Stimulated activated CD4-positive, alpha-beta T cell treated with anti-CD3 and anti-CD28 coated beads, Interleukin-1b, Interleukin-23, amount 100 ng/mL, for 24 hours (primary cell): ENCODE data around the gene WASF3.

Experiments used
- DNase-seq, 4 experiments: peaks; one replicate each; pipeline ENCODE4 v3.0.0-alpha.2; 2020; ENCODE audit warnings: low read depth in 4 of 4, low spot score in 1 of 4

WASF3 gene

GRCh38 chr13:26589226-26589625 is 31.7 kb downstream of the WASF3 start:
- DNase-seq = no peak

- no peak for DNase-seq
These were observed 32.3 kb downstream of the WASF3 start for GRCh38 chr13:26589754-26590153.

DNA sequence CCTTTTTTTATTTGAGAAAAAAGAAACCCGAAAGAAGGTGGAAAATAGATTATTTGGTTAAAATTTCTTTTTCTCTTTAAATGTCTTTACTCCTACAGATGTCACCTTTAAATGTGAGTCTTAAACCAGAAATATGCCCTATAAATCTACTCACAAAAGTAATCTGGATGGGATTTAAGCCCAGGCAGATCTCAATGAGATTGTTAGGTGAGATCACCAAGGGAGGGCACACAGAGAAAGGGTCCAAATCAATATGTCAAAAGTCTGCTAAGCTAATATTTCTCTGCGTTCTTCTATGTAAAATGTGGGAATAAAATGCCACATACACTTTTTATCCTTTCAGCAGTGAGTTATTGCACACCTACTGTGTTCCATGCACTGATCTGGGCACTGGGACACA is 32.9 kb downstream of the WASF3 start:
- DNase-seq = no peak

GRCh38 chr13:26590951-26591350 is 33.5 kb downstream of the WASF3 start:
- no peak for DNase-seq

- DNase-seq = no peak
These were observed 34.2 kb downstream of the WASF3 start for GRCh38 chr13:26591672-26592071.

DNA sequence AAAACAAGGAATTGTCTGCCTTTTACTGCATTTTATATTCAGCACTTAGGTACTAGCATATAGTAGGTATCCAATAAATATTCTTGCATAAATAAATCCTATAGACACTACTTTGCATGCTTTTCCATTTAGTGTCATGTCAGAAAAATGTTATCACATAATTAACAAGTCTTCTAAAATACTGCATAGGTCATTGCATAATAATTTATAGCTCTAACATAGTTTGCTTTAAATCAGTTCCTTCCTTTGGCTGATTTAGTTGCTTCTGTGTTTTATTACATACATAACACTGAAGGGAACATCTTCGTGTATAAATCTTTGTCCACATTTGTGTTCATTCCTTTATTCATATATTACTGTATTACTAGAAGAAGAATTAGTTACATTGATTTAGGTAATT is 36.2 kb downstream of the WASF3 start:
- DNase-seq = no peak

- no peak for DNase-seq
These were observed 36.9 kb downstream of the WASF3 start for GRCh38 chr13:26594363-26594762.

- DNase-seq = no peak
These were observed 39.0 kb downstream of the WASF3 start for GRCh38 chr13:26596458-26596857.

DNA sequence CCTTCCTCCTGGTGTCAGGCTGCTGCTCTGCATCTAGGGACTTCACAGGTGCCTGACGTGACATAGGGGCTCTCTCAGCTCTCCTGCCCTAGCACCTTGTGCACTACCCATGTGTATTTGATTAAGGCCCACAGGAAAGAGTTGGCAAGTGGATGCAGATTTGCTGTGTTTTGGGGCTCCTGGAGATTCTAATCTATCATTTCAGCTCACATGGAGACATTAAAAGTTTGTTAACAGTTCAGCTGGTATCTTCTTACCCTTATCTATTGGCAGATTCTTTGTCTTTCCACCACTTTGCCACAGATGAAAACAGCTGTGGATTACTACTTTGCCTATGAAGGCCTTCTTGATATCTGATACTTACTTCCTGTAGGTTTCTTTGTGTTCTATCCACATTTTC is 41.9 kb downstream of the WASF3 start:
- no peak for DNase-seq

DNA sequence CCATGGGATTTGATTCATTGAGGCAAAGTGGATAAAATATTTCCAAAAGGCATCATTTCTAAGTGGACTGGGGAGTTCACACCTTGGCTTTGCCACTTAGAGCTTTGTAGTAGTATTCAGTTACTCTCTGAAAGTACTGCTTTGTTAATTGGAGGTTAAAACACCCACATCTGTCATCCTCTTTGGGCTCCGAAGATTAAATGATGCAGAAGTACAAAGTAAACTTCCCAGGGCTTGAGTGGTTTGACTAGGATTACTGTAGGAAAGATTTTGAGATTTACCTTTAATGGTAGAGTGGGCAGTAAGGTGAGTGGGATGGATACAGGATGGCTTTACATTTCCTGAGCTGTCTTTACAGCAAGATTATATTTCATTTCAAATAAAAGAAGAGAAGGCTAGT is 42.4 kb downstream of the WASF3 start:
- DNase-seq = no peak

DNA sequence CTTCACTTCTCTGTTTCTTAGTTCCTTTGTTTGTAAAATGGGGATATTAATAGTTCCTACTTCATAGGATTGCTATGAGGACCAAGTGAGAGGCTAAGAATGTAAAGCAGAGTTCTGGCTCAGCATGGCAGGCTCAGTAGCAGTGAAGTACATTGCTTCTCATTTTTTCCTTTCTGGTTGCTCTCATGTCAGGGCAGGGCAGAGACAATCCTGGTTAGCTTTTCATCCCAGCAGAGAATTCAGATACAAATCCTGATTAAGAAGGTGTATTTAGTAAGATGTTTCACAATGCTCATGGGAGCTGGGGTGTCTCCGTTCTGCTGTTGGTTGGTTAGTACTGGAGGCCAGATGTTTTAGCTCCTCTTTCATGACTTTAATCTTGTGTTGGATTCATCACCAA is 42.9 kb downstream of the WASF3 start:
- DNase-seq = no peak

GRCh38 chr13:26601669-26602068 is 44.2 kb downstream of the WASF3 start:
- DNase-seq = no peak

DNA sequence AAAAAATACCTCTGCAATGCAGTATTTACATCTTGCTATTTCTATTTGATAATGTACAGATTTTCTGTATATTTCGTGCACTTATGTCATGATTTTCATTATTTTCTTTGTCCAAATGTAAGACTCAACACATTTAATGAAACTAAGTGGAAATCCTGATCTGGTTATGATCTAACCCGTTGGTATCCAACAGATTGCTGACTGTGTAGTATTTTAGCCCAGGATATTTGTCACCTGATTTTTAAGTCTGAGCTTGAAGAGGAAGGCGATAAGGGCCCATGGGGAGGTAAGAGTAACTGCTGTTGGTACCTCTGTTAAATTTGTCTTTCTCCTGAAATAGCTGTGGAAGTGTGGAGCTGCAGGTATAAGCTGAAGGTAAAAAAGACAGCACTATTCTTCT is 45.3 kb downstream of the WASF3 start:
- no peak for DNase-seq

- DNase-seq = no peak
These were observed 47.5 kb downstream of the WASF3 start for GRCh38 chr13:26604784-26605545.

GRCh38 chr13:26605845-26606244 is 48.4 kb downstream of the WASF3 start:
- DNase-seq = no peak

DNA sequence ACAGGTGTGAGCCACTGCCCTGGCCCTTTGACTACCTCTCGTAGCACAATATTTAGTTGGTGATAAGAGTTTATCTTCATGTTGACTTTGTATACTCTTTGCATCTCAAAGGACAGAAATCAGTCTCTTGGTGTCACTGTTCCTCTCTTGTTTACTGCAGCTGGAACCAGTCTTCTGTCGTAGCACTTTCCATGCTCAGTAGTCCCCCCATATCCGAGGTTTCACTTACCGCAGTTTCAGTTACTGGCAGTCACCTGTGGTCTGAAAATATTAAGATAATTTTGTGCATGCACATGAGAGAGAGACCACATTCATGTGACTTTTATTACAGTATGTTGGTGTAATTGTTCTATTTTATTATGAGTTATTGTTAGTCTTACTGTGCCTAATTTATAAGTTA is 49.1 kb downstream of the WASF3 start:
- no peak for DNase-seq

- no peak for DNase-seq
These were observed 57.2 kb downstream of the WASF3 start for GRCh38 chr13:26614721-26615120.

GRCh38 chr13:26616126-26616525 is 58.6 kb downstream of the WASF3 start:
- DNase-seq = no peak

DNA sequence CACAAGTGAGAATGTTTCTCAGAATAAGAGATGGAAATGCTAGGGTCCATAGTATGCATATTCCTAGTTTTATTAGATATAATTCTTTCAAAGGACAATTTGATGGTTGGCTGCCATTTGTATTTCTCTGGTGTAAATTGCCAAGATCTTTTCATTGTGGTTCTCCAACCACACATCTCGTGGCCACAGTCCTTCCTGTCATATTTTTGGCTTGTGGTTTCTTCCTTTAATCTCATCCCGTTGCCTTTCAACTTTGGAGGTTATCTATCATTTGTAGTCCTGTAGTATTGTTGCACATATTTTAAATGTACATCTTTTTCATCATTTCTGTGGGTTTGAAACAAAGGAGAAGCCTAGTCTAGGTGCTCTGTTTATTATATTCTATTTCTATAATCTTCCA is 61.2 kb downstream of the WASF3 start:
- DNase-seq = no peak

GRCh38 chr13:26619358-26619757 is 61.9 kb downstream of the WASF3 start:
- DNase-seq = no peak

DNA sequence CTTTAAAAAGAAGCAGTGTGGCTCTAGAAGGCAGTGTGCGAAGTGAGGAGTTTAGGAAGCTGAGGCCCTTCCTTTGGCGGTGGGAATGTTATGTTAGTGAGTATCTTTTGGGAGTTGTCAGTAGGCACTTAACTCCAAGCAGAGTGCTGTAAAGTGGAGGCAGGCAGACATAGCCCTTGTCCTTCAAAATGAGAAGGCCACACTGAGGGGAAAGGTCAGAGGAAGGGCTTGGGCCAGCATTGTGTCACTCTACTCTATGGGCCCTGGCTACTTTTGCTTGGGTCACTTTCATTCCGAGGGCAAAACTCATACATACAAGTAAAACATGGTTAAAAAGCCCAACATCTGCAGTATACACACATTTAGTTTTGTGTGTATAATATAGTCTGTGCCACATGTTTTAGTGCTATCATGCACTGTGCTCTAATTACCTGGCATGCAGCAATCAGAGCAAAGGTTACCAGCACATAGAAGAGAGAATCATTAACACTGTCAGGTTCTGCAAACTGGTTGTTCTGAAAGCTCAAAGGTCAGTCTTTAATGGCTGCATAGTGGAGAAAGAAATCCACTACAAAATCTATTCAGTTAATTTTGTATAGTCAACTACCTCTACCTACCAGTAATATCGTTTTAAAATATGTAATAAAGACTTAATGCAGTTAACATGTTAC is 64.4 kb downstream of the WASF3 start:
- DNase-seq = no peak

- DNase-seq = no peak
These were observed 65.6 kb downstream of the WASF3 start for GRCh38 chr13:26623125-26623524.

DNA sequence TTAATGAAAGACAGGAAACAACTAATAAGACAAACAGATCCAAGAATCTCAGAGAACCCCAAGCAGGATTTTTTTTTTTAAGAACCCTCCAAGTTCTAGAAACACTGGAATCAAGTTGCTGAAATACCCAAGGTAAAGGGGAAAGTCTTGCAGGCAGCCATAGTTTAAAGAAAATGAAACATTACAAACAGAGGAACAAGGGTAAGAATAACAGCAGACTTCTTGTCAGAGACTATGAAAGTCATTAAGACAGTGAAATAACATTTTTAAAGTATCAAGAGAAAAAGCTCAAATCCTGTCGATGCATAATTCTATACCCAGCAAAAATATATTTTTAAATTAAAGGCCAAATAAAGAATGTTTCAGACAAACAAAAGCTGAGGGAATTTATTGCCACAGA is 67.1 kb downstream of the WASF3 start:
- DNase-seq = no peak
